Transverse colon (tissue), 3 donors: Measurements from ENCODE around the gene INO80D.
"Not testable (repeated sequence)": the region's sequence is repeated elsewhere in the genome, so short reads cannot be mapped to it uniquely, and the experiment has no call there.

ENCODE experiments used
- EP300 ChIP-seq: sonication (generic); formaldehyde crosslinking; IDR thresholded peaks from one replicate; pipeline ENCODE4 v1.6.1; 2017; ENCODE audit warnings: antibody characterized with exemption, low read depth
- POLR2A ChIP-seq: fragments of 450-650 bp; IDR thresholded peaks from one replicate; pipeline ENCODE4 v1.6.1; 2016; ENCODE audit warnings: antibody characterized with exemption, mild to moderate bottlenecking, moderate library complexity
- TF ChIP-seq, protein P1 (sequence below), 5 experiments: fragments of 200-600 bp in 3 of 5; fragments of 450-650 bp in 2 of 5; sonication (generic) in 3 of 5; IDR thresholded peaks; 1 replicate in 2 of 5; 2 replicates in 3 of 5; pipeline ENCODE4 v1.5.1; 2016 to 2017; ENCODE audit warnings: antibody characterized with exemption in 5 of 5, inconsistent platforms in 3 of 5, mild to moderate bottlenecking in 2 of 5, moderate library complexity in 1 of 5

DNA sequence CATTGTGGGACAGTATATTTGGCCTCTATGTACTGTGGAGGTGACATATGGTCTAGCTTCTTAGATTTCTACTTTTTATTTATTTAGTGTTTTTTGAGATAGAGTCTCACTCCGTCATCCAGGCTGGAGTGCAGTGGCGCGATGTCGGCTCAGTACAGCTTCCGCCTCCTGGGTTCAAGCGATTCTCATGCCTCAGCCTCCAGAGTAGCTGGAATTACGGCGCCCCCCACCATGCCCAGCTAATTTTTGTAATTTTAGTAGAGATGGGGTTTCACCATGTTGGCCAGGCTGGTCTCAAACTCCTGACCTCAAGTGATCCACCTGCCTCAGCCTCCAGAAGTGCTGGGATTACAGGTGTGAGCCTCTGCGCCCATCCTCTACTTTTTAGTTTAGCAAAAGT is 99.6 kb downstream of the INO80D start:
- TF ChIP-seq, protein P1, sequence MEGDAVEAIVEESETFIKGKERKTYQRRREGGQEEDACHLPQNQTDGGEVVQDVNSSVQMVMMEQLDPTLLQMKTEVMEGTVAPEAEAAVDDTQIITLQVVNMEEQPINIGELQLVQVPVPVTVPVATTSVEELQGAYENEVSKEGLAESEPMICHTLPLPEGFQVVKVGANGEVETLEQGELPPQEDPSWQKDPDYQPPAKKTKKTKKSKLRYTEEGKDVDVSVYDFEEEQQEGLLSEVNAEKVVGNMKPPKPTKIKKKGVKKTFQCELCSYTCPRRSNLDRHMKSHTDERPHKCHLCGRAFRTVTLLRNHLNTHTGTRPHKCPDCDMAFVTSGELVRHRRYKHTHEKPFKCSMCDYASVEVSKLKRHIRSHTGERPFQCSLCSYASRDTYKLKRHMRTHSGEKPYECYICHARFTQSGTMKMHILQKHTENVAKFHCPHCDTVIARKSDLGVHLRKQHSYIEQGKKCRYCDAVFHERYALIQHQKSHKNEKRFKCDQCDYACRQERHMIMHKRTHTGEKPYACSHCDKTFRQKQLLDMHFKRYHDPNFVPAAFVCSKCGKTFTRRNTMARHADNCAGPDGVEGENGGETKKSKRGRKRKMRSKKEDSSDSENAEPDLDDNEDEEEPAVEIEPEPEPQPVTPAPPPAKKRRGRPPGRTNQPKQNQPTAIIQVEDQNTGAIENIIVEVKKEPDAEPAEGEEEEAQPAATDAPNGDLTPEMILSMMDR (IDR thresholded peaks at IDR 0.05), result not testable (repeated sequence)
- not testable (repeated sequence) for TF ChIP-seq POLR2A, EP300
